Measurements from ENCODE around the gene ABCA10. TPM values are rescaled to one million over a fixed set of nuclear protein-coding genes. Genes with fewer than 3 reads are reported as not detected.
"Not testable (repeated sequence)": the region's sequence is repeated elsewhere in the genome, so short reads cannot be mapped to it uniquely, and the experiment has no call there.

ABCA10 gene
- total RNA-seq, 2 experiments from 2014 or later = 0.22 to 0.38 TPM

GRCh38 chr17:69220098-69220497 is 8.5 kb downstream of the ABCA10 start:
- CTCF ChIA-PET = interaction anchor here (1.5 kb wide), 1 partner anchor 19 kb away, joined by 5 read pairs; no protein-coding TSS in a partner anchor
- POLR2A ChIA-PET = no interaction called here
- no peak overlapping the region for H3K27ac Mint-ChIP-seq
- no peaks in the 10 kb centered on the region for H3K27me3 Mint-ChIP-seq
- peaks cover 6% of the 10 kb centered on the region for H3K36me3 Mint-ChIP-seq
- no peak for DNase-seq
- intact Hi-C loops (cut with micrococcal nuclease) = no loop called here
- no peaks in the 10 kb centered on the region for H3K9me3 Mint-ChIP-seq
- H3K4me1 Mint-ChIP-seq (ENCODE audit: low read depth) = no peaks in the 10 kb centered on the region
- no peak overlapping the region for H3K4me3 Mint-ChIP-seq

- POLR2A ChIA-PET = no interaction called here
- Mint-ChIP-seq H3K9me3 (no peaks in the 10 kb centered on the region), H3K27me3 (no peaks in the 10 kb centered on the region), H3K36me3 (peaks cover 6% of the 10 kb centered on the region), H3K4me3 (no peak overlapping the region), H3K4me1 (ENCODE audit: low read depth) (no peaks in the 10 kb centered on the region), H3K27ac (no peak overlapping the region)
- no peak for DNase-seq
- intact Hi-C loops (cut with micrococcal nuclease) = no loop called here
- CTCF ChIA-PET = no interaction called here
These were observed 9.6 kb downstream of the ABCA10 start for GRCh38 chr17:69218986-69219385.

- Mint-ChIP-seq H3K36me3 (peaks cover 8% of the 10 kb centered on the region), H3K4me3 (no peak overlapping the region), H3K27me3 (no peaks in the 10 kb centered on the region), H3K27ac (no peak overlapping the region), H3K9me3 (no peaks in the 10 kb centered on the region), H3K4me1 (ENCODE audit: low read depth) (no peaks in the 10 kb centered on the region)
- ChIA-PET POLR2A (interaction anchor here (0.6 kb wide), 2 partner anchors 9 to 377 kb away, joined by 3 to 6 read pairs; no protein-coding TSS in a partner anchor), CTCF (interaction anchor here (0.6 kb wide), 2 partner anchors 13 to 1339 kb away, joined by 3 read pairs; no protein-coding TSS in a partner anchor)
- DNase-seq = no peak
- intact Hi-C loops (cut with micrococcal nuclease) = no loop called here
These were observed 15.4 kb downstream of the ABCA10 start for GRCh38 chr17:69213059-69213813.

- Mint-ChIP-seq H3K36me3 (peaks cover 6% of the 10 kb centered on the region), H3K27me3 (no peaks in the 10 kb centered on the region), H3K4me3 (no peak overlapping the region), H3K4me1 (ENCODE audit: low read depth) (no peaks in the 10 kb centered on the region), H3K27ac (no peak overlapping the region), H3K9me3 (no peaks in the 10 kb centered on the region)
- DNase-seq = no peak
- ChIA-PET POLR2A (no interaction called here), CTCF (no interaction called here)
- intact Hi-C loops (cut with micrococcal nuclease) = no loop called here
These were observed 20.0 kb downstream of the ABCA10 start for GRCh38 chr17:69208640-69209039.

GRCh38 chr17:69207151-69207550 is 21.5 kb downstream of the ABCA10 start:
- ChIA-PET CTCF (no interaction called here), POLR2A (interaction anchor here (0.5 kb wide), 1 partner anchor 290 kb away, joined by 4 read pairs; no protein-coding TSS in a partner anchor)
- intact Hi-C loops (cut with micrococcal nuclease) = no loop called here
- H3K27me3 Mint-ChIP-seq = no peaks in the 10 kb centered on the region
- no peak overlapping the region for H3K27ac Mint-ChIP-seq
- H3K9me3 Mint-ChIP-seq = no peaks in the 10 kb centered on the region
- H3K4me3 Mint-ChIP-seq = no peak overlapping the region
- no peaks in the 10 kb centered on the region for H3K4me1 Mint-ChIP-seq (ENCODE audit: low read depth)
- H3K36me3 Mint-ChIP-seq = no peaks in the 10 kb centered on the region
- DNase-seq = no peak

GRCh38 chr17:69198238-69198637 is 30.4 kb downstream of the ABCA10 start:
- H3K27ac Mint-ChIP-seq = no peak overlapping the region
- H3K4me3 Mint-ChIP-seq = no peak overlapping the region
- no peaks in the 10 kb centered on the region for H3K27me3 Mint-ChIP-seq
- ChIA-PET CTCF (no interaction called here), POLR2A (no interaction called here)
- H3K36me3 Mint-ChIP-seq = no peaks in the 10 kb centered on the region
- no peaks in the 10 kb centered on the region for H3K4me1 Mint-ChIP-seq (ENCODE audit: low read depth)
- H3K9me3 Mint-ChIP-seq = peaks cover 2% of the 10 kb centered on the region
- DNase-seq = no peak
- intact Hi-C loops (cut with micrococcal nuclease) = no loop called here

- H3K27me3 Mint-ChIP-seq; DNase-seq; H3K4me3 Mint-ChIP-seq; intact Hi-C loops (cut with micrococcal nuclease); H3K27ac Mint-ChIP-seq; POLR2A ChIA-PET; H3K4me1 Mint-ChIP-seq (ENCODE audit: low read depth); H3K36me3 Mint-ChIP-seq; H3K9me3 Mint-ChIP-seq; CTCF ChIA-PET: not testable (repeated sequence)
These were observed 32.4 kb downstream of the ABCA10 start for GRCh38 chr17:69196105-69196653.

GRCh38 chr17:69192754-69193153 is 35.9 kb downstream of the ABCA10 start:
- no peak for DNase-seq
- Mint-ChIP-seq H3K4me1 (ENCODE audit: low read depth) (no peaks in the 10 kb centered on the region), H3K36me3 (no peaks in the 10 kb centered on the region), H3K27me3 (no peaks in the 10 kb centered on the region), H3K4me3 (no peak overlapping the region), H3K27ac (no peak overlapping the region), H3K9me3 (peaks cover 2% of the 10 kb centered on the region)
- ChIA-PET POLR2A (no interaction called here), CTCF (no interaction called here)
- intact Hi-C loops (cut with micrococcal nuclease) = no loop called here

GRCh38 chr17:69188796-69189195 is 39.8 kb downstream of the ABCA10 start:
- H3K4me3 Mint-ChIP-seq = no peak overlapping the region
- no peak for DNase-seq
- H3K27me3 Mint-ChIP-seq = no peaks in the 10 kb centered on the region
- intact Hi-C loops (cut with micrococcal nuclease) = no loop called here
- no peak overlapping the region for H3K27ac Mint-ChIP-seq
- CTCF ChIA-PET = no interaction called here
- POLR2A ChIA-PET = no interaction called here
- no peaks in the 10 kb centered on the region for H3K36me3 Mint-ChIP-seq
- H3K9me3 Mint-ChIP-seq = no peaks in the 10 kb centered on the region
- no peaks in the 10 kb centered on the region for H3K4me1 Mint-ChIP-seq (ENCODE audit: low read depth)

GRCh38 chr17:69188064-69188463 is 40.6 kb downstream of the ABCA10 start:
- H3K27me3 Mint-ChIP-seq = no peaks in the 10 kb centered on the region
- intact Hi-C loops (cut with micrococcal nuclease) = no loop called here
- no peaks in the 10 kb centered on the region for H3K4me1 Mint-ChIP-seq (ENCODE audit: low read depth)
- ChIA-PET POLR2A (no interaction called here), CTCF (no interaction called here)
- H3K27ac Mint-ChIP-seq = no peak overlapping the region
- H3K36me3 Mint-ChIP-seq = no peaks in the 10 kb centered on the region
- no peaks in the 10 kb centered on the region for H3K9me3 Mint-ChIP-seq
- no peak for DNase-seq
- no peak overlapping the region for H3K4me3 Mint-ChIP-seq

GRCh38 chr17:69187294-69187693 is 41.3 kb downstream of the ABCA10 start:
- Mint-ChIP-seq H3K4me1 (ENCODE audit: low read depth) (no peaks in the 10 kb centered on the region), H3K27me3 (no peaks in the 10 kb centered on the region), H3K27ac (no peak overlapping the region), H3K9me3 (no peaks in the 10 kb centered on the region), H3K36me3 (no peaks in the 10 kb centered on the region), H3K4me3 (no peak overlapping the region)
- ChIA-PET POLR2A (no interaction called here), CTCF (no interaction called here)
- no peak for DNase-seq
- intact Hi-C loops (cut with micrococcal nuclease) = no loop called here

- H3K36me3 Mint-ChIP-seq = no peaks in the 10 kb centered on the region
- H3K27me3 Mint-ChIP-seq = no peaks in the 10 kb centered on the region
- ChIA-PET POLR2A (no interaction called here), CTCF (no interaction called here)
- DNase-seq = no peak
- intact Hi-C loops (cut with micrococcal nuclease) = no loop called here
- H3K27ac Mint-ChIP-seq = no peak overlapping the region
- no peaks in the 10 kb centered on the region for H3K9me3 Mint-ChIP-seq
- H3K4me1 Mint-ChIP-seq (ENCODE audit: low read depth) = no peaks in the 10 kb centered on the region
- no peak overlapping the region for H3K4me3 Mint-ChIP-seq
These were observed 49.2 kb downstream of the ABCA10 start for GRCh38 chr17:69179227-69179952.

- Mint-ChIP-seq H3K4me3 (no peak overlapping the region), H3K36me3 (no peaks in the 10 kb centered on the region), H3K27me3 (no peaks in the 10 kb centered on the region), H3K27ac (no peak overlapping the region), H3K4me1 (ENCODE audit: low read depth) (no peaks in the 10 kb centered on the region), H3K9me3 (no peaks in the 10 kb centered on the region)
- intact Hi-C loops (cut with micrococcal nuclease) = no loop called here
- no peak for DNase-seq
- ChIA-PET POLR2A (no interaction called here), CTCF (no interaction called here)
These were observed 52.2 kb downstream of the ABCA10 start for GRCh38 chr17:69176457-69176795.
